Measurements from ENCODE around the gene ABCA7. TPM values are rescaled to one million over a fixed set of nuclear protein-coding genes. Genes with fewer than 3 reads are reported as not detected.

Gene ABCA7
- total and polyA plus RNA-seq, 2 of the 13 experiments (the other 11 are each of a cell fraction or from before 2014, with no cell fraction given) = 4.4 to 32.4 TPM

DNA sequence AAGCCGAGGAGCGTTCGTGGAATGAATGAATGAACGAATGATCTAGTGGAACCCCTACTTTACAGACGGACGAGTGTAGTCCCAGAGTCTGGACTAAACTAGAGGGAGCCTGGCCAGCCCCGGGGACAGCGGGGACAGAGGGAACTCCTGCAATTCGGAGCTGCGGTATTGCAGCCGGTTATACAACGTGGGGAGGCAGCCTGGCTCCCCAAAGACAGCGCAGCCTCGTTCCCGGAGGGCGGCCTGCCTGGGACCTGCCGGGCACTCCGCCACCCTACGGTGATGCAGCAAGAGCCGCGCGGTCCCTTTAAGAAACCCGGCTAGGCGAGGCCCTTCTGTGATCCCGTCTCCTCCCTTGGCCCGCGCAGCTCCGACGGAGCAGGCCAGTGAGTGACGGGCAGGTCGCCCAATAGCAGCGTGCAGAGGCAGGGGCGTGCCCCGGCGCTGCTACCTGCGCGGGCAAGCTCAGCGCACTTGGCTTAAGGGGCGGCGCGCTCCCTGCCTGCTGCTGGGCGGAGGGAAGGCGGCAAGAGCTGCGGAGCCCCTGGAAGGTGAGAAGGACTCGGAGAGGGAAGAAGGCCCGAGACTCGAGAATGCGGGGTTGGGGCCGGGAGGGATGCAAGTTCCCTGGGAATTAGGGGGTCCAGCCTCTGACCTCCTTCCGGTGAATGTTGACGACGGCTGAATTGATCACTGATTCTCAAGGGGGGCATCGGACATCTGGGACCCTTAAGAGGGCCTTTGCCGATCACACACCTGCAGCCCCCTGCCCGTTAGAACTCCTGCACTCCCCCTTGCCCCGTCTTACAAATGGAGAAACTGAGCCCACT, at the start of gene ABCA7 (continued):
- TF ChIP-seq, protein P1, sequence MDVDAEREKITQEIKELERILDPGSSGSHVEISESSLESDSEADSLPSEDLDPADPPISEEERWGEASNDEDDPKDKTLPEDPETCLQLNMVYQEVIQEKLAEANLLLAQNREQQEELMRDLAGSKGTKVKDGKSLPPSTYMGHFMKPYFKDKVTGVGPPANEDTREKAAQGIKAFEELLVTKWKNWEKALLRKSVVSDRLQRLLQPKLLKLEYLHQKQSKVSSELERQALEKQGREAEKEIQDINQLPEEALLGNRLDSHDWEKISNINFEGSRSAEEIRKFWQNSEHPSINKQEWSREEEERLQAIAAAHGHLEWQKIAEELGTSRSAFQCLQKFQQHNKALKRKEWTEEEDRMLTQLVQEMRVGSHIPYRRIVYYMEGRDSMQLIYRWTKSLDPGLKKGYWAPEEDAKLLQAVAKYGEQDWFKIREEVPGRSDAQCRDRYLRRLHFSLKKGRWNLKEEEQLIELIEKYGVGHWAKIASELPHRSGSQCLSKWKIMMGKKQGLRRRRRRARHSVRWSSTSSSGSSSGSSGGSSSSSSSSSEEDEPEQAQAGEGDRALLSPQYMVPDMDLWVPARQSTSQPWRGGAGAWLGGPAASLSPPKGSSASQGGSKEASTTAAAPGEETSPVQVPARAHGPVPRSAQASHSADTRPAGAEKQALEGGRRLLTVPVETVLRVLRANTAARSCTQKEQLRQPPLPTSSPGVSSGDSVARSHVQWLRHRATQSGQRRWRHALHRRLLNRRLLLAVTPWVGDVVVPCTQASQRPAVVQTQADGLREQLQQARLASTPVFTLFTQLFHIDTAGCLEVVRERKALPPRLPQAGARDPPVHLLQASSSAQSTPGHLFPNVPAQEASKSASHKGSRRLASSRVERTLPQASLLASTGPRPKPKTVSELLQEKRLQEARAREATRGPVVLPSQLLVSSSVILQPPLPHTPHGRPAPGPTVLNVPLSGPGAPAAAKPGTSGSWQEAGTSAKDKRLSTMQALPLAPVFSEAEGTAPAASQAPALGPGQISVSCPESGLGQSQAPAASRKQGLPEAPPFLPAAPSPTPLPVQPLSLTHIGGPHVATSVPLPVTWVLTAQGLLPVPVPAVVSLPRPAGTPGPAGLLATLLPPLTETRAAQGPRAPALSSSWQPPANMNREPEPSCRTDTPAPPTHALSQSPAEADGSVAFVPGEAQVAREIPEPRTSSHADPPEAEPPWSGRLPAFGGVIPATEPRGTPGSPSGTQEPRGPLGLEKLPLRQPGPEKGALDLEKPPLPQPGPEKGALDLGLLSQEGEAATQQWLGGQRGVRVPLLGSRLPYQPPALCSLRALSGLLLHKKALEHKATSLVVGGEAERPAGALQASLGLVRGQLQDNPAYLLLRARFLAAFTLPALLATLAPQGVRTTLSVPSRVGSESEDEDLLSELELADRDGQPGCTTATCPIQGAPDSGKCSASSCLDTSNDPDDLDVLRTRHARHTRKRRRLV (CRISPR knock-in tag; IDR thresholded peaks at IDR 0.05) = no peak
- TF ChIP-seq SIN3B (IDR thresholded peaks at IDR 0.05; ENCODE audit: low read length) = no peak
- TF ChIP-seq, protein P2, sequence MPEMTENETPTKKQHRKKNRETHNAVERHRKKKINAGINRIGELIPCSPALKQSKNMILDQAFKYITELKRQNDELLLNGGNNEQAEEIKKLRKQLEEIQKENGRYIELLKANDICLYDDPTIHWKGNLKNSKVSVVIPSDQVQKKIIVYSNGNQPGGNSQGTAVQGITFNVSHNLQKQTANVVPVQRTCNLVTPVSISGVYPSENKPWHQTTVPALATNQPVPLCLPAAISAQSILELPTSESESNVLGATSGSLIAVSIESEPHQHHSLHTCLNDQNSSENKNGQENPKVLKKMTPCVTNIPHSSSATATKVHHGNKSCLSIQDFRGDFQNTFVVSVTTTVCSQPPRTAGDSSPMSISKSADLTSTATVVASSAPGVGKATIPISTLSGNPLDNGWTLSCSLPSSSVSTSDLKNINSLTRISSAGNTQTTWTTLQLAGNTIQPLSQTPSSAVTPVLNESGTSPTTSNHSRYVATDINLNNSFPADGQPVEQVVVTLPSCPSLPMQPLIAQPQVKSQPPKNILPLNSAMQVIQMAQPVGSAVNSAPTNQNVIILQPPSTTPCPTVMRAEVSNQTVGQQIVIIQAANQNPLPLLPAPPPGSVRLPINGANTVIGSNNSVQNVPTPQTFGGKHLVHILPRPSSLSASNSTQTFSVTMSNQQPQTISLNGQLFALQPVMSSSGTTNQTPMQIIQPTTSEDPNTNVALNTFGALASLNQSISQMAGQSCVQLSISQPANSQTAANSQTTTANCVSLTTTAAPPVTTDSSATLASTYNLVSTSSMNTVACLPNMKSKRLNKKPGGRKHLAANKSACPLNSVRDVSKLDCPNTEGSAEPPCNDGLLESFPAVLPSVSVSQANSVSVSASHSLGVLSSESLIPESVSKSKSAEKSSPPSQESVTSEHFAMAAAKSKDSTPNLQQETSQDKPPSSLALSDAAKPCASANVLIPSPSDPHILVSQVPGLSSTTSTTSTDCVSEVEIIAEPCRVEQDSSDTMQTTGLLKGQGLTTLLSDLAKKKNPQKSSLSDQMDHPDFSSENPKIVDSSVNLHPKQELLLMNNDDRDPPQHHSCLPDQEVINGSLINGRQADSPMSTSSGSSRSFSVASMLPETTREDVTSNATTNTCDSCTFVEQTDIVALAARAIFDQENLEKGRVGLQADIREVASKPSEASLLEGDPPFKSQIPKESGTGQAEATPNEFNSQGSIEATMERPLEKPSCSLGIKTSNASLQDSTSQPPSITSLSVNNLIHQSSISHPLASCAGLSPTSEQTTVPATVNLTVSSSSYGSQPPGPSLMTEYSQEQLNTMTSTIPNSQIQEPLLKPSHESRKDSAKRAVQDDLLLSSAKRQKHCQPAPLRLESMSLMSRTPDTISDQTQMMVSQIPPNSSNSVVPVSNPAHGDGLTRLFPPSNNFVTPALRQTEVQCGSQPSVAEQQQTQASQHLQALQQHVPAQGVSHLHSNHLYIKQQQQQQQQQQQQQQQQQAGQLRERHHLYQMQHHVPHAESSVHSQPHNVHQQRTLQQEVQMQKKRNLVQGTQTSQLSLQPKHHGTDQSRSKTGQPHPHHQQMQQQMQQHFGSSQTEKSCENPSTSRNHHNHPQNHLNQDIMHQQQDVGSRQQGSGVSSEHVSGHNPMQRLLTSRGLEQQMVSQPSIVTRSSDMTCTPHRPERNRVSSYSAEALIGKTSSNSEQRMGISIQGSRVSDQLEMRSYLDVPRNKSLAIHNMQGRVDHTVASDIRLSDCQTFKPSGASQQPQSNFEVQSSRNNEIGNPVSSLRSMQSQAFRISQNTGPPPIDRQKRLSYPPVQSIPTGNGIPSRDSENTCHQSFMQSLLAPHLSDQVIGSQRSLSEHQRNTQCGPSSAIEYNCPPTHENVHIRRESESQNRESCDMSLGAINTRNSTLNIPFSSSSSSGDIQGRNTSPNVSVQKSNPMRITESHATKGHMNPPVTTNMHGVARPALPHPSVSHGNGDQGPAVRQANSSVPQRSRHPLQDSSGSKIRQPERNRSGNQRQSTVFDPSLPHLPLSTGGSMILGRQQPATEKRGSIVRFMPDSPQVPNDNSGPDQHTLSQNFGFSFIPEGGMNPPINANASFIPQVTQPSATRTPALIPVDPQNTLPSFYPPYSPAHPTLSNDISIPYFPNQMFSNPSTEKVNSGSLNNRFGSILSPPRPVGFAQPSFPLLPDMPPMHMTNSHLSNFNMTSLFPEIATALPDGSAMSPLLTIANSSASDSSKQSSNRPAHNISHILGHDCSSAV (CRISPR knock-in tag; IDR thresholded peaks at IDR 0.05; ENCODE audit: borderline replicate concordance) = no peak
- TF ChIP-seq ZNF790 (CRISPR knock-in tag; IDR thresholded peaks at IDR 0.05; ENCODE audit: borderline replicate concordance) = no peak
- no peak; the same call in 1 of the 2 replicates for TF ChIP-seq ZBTB33 (CRISPR knock-in tag; IDR thresholded peaks at IDR 0.05)
- TF ChIP-seq ZNF644 (CRISPR knock-in tag; IDR thresholded peaks at IDR 0.05; ENCODE audit: low read depth) = no peak
- TF ChIP-seq BCLAF1 (IDR thresholded peaks at IDR 0.05) = no peak
- no peak for TF ChIP-seq SATB2 (CRISPR knock-in tag; IDR thresholded peaks at IDR 0.05)
- peak; percentile 72; the same call in 1 of the 2 replicates for TF ChIP-seq SIN3A (IDR thresholded peaks at IDR 0.05; ENCODE audit: borderline replicate concordance, low read depth, low read length)
- no peak for TF ChIP-seq MIER2 (CRISPR knock-in tag; IDR thresholded peaks at IDR 0.05)

All from HepG2 (cell line).